ENCODE data around the gene TMEM203. TPM values are rescaled to one million over a fixed set of nuclear protein-coding genes. Genes with fewer than 3 reads are reported as not detected.

TMEM203 gene
- total and polyA plus RNA-seq, 2 of the 13 experiments (the other 11 are each of a cell fraction or from before 2014, with no cell fraction given) = 23.4 to 36.7 TPM

DNA sequence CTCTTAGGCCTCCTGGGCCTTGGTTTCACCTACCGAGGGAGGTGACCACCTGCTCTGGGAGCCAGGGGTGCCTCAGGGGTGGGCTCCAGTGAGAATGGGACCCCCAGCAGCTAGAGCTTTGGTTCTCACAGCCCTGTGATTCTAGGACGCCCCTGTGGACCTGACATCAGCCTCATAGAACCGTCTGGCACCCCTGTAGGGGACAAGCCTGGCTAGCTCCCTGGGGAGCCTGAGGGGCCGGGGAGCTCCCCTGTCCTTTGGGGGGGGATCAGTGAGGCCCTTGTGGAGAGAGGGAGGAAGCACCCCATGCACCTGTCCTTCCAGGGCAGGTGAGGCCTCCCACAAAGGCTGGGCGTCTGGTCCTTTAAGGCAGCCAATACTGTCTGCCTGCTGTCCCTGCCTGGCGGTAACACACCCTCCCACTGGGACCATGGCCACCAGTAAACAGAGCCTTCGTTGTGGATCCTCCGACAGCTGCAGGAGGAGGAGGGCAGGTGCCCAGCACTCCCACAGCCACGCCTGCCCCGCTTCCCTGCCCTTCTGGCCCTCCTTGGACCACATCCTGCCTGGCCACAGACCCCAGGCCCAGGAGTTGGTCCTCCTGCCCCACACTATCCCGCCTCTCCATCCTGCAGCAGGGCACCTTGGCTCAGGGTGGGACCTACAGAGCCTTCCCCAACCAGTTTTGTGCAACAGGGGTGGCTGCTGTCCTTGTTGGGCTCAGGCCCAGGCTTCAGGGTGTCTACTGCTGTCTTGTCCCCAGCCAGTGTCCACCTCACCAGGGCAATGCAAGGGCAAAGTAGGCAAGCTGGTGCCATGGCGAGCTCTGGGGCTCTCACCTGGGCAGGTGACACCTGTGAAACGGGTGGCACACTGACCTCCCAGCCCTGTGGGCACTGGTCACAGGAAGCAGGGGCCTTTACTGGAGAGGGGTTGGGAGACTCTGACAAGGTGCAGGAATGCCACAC is 32.6 kb upstream of the TMEM203 start:
- peak overlapping the region; percentile 41; the same call in 1 of the 2 replicates for H3K9ac ChIP-seq (ENCODE audit: insufficient read depth, low read depth, low read length)
- in situ Hi-C loops (cut with HindIII; ENCODE audit: extremely low pct_ligation_motif_present, low pct_unique_long_range_greater_than_20kb) (no loop called here), intact Hi-C loops (cut with micrococcal nuclease; ENCODE audit: unreplicated experiment) (loop anchor here (2.0 kb wide), 1 partner anchor 15 kb away; the partner anchor contains the start of gene RNF208)
- POLR2A ChIA-PET = interaction anchor here (0.8 to 7.4 kb wide), 5 partner anchors 8 to 87 kb away, joined by 3 to 78 read pairs (median 5); partner anchors contain the start of genes TOR4A and TPRN
- no peaks in the 10 kb centered on the region for H3K9me3 ChIP-seq (ENCODE audit: low read length)
- FAIRE-seq (peak; percentile 26), ATAC-seq (no peak), DNase-seq (ENCODE audit: low spot score) (no peak)
- H2AFZ ChIP-seq (ENCODE audit: low read length) = no peak overlapping the region
- no TSS peak for BruUV-seq (replicated peaks)
- 96% methylated on average over 3 of the region's 13 CpGs for WGBS (ENCODE audit: low lambda C conversion rate)
- H4K20me1 ChIP-seq (ENCODE audit: insufficient read depth, low read length) = peaks cover 15% of the 10 kb centered on the region
- peak overlapping the region in 1 of 3 experiments; percentile 37; a peak in 1 of 6 replicates for H3K4me3 ChIP-seq (replicated peaks in 1 of 3; ENCODE audit: insufficient read depth in 1 of 3, low read depth in 2 of 3, low read length in 3 of 3)
- no peaks in the 10 kb centered on the region for H3K27me3 ChIP-seq (ENCODE audit: control insufficient read depth in 1 of 2, insufficient read depth in 2 of 2, low read length in 2 of 2)
- peaks cover 3 to 13% of the 10 kb centered on the region in 2 experiments; a peak in 3 of 5 replicates for H3K36me3 ChIP-seq (replicated peaks in 1 of 2; ENCODE audit: control insufficient read depth in 1 of 2, insufficient read depth in 2 of 2, low read length in 2 of 2)
- H3K27ac ChIP-seq (ENCODE audit: extremely low read length, insufficient read depth, low read length) = peak overlapping the region; percentile 39
- CTCF ChIA-PET (ENCODE audit: low intra/inter-chr PET ratio, low total read pairs) = no interaction called here
- H3K4me1 ChIP-seq (ENCODE audit: insufficient read depth, low read length) = peaks cover 59% of the 10 kb centered on the region
- peaks cover 31% of the 10 kb centered on the region for H3K79me2 ChIP-seq (ENCODE audit: insufficient read depth, low read length)
- H3K4me2 ChIP-seq (ENCODE audit: low read depth, low read length) = peak overlapping the region; percentile 85
- peak; percentile 62 for TF ChIP-seq AGO2 (optimal IDR thresholded peaks at IDR 0.05; ENCODE audit: low read depth, low read length)
- 0 out of 2 replicates have a peak, but pooled peaks have one; percentile 35 for TF ChIP-seq AHR (CRISPR knock-in tag; IDR thresholded peaks at IDR 0.05)
- TF ChIP-seq GATAD1 (CRISPR knock-in tag; IDR thresholded peaks at IDR 0.05) = 0 out of 2 replicates have a peak, but pooled peaks have one; percentile 27
- 0 out of 2 replicates have a peak, but pooled peaks have one; percentile 23 for TF ChIP-seq ERF (CRISPR knock-in tag; IDR thresholded peaks at IDR 0.05)
- TF ChIP-seq ZBTB33 (CRISPR knock-in tag; IDR thresholded peaks at IDR 0.05) = peak; percentile 96
- 0 out of 2 replicates have a peak, but pooled peaks have one; percentile 15 for TF ChIP-seq TAF1 (CRISPR knock-in tag; IDR thresholded peaks at IDR 0.05)
- TF ChIP-seq NR2F2 (IDR thresholded peaks at IDR 0.05; ENCODE audit: borderline replicate concordance, low read depth) = no peak
- peak; percentile 25 for TF ChIP-seq XRCC5 (optimal IDR thresholded peaks at IDR 0.05; ENCODE audit: low read length)
- TF ChIP-seq CTCF (CRISPR knock-in tag; IDR thresholded peaks at IDR 0.05) = 0 out of 2 replicates have a peak, but pooled peaks have one; percentile 10
- peak; percentile 44; the same call in 1 of the 2 replicates for TF ChIP-seq ZNF687 (CRISPR knock-in tag; IDR thresholded peaks at IDR 0.05)
- TF ChIP-seq ZNF816 (CRISPR knock-in tag; IDR thresholded peaks at IDR 0.05; ENCODE audit: borderline replicate concordance) = no peak
- no peak for TF ChIP-seq FOXA1 (IDR thresholded peaks at IDR 0.05)
- TF ChIP-seq FOXA1 (CRISPR knock-in tag; IDR thresholded peaks at IDR 0.05) = peak; percentile 60
- TF ChIP-seq KAT8 (CRISPR knock-in tag; IDR thresholded peaks at IDR 0.05) = 0 out of 2 replicates have a peak, but pooled peaks have one; percentile 11
- peak; percentile 39; the same call in 1 of the 2 replicates for TF ChIP-seq SAP130 (CRISPR knock-in tag; IDR thresholded peaks at IDR 0.05; ENCODE audit: low read depth)
